DMS53 (cell line): ENCODE results near the gene ARHGEF18.

Source experiments
- DNase-seq: peaks from one replicate; lab custom pipeline; 2025; lab: John Stamatoyannopoulos, UW

ARHGEF18 gene

DNA sequence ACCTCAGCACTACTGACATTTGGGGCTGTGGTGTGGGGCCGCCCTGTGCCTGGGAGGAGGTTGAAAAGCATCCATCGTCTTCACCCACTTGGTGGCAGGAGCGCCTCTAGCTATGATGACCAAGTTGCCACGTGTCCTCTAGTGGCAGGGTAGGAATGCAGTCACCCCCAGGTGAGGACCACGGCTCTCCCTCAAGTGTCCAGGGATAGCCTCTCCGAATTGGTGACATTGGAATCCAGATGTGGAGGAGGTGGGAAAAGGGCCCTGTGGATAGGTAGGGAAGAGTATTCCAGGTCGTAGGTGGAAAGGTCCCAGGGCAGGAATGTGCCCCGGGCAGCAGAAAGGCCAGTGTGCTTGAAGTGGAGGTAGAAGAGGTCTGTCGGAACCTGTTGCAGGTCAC, 37.6 kb downstream of the ARHGEF18 start:
- DNase-seq, result no peak

DNA sequence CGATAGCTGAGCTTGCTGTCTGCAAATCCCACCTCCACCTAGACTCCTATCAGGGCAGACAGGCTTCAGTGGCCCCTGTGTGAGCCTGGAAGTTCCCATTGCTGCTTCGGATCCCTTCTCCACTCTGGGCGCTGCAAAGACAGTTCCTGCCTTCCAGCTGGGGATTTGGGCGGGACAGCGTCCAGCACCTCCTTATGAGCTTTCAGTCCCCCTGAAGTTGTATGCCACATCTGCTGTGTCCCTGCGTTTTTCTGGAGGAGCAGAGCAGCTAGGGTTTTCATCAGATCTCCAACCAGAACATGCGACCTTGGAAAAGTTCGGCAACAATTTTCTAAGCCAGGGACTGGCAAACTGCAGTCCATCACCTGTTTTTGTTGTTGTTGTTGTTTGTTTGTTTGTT, 38.0 kb downstream of the ARHGEF18 start:
- DNase-seq, result no peak

DNA sequence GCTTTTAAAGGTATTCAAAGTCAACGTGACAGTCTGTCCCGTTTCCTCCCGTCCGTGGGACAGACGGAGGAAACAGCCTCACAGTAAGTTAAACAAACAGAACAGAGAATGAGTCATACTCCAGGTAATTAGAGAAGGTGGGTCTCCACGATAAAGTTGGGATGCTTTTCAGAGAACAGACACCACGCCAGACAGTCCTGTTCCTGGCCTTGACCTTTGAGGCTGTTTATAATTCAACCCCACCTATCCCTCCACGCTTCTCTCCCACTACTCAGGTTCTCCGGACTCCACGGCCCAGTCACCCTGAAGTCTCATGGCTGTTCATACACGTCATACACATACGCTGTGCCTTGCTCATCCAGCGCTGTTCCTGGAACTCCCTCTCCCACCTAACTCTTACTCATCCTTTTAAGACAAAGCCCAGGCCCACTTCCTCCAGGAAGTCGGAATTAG, 42.5 kb downstream of the ARHGEF18 start:
- peak; percentile 93 for DNase-seq

DNA sequence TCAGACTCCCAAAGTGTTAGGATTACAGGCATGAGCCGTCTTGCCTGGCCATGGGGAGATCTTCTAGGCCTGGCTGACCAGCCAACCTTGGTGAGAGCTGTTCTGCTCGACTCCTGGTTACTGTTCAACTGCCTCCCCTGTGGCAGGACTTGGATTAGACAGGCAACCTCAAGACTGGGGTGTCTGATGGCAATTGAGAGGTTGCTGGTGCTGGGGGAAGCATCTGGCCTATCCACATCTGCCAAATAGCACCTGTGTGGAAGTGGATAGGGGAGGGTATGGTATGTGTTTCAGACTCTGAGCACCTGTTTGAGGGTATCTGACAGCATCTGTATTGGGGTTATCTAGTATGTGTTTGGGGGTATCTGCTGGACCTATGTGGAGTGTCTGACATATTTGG, 44.7 kb downstream of the ARHGEF18 start:
- DNase-seq, result peak; percentile 15

DNA sequence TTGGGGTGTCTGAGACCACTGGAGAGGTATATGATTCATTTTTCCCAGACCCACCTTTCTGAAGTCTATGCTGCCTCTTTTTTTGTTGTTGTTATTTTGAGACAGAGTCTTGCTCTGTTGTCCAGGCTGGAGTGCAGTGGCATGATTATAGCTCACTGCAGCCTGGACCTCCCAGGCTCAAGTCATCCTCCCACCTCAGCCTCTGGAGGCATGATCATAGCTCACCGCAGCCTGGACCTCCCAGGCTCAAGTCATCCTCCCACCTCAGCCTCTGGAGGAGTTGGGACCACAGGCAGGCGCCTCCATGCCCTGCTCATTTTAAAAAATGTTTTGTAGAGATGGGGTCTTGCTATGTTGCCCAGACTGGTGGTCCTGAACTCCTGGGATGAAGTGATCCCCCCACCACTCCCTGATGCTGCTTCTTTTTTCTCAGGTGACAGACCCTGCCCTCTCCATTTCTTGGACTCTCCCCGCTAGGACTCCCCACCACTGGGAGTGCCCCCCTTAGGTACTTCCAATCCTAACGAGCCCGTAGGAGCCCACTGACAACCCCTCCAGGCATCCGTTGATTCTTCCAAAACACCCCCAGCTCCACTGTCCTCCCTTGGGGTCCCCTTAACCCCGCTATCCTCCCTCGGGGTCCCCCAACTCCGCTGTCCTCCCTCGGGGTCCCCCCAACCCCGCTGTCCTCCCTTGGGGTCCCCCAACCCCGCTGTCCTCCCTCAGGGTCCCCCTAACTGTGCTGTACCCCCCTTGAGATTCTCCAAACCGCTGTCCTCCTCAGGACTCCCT, 45.4 kb downstream of the ARHGEF18 start:
- no peak for DNase-seq

GRCh38 chr19:7394731-7395359, 46.1 kb downstream of the ARHGEF18 start:
- DNase-seq, result peak; percentile 90

- DNase-seq, result peak; percentile 55
Observed at GRCh38 chr19:7395360-7396066, 46.8 kb downstream of the ARHGEF18 start.

DNA sequence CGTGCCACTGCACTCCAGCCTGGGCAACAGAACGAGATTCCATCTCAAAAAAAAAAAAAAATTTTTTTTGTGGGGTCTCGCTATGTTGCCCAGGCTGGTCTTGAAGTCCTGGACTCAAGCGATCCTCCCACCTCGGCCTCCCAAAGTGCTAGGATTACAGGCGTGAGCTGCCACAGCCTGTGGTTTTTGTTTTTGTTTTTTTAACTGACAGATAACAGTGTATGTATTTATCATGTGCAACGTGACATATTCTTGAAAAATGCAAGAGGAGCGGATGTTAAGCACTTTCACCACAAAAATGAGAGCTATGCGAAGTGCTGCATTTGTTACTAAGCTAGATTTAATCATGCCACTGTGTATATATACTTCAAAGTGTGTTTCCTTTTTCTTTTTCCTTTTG, 49.0 kb downstream of the ARHGEF18 start:
- no peak for DNase-seq
